Brain microvascular endothelial cell (primary cell): Measurements from ENCODE around the gene HOXA5.

Experiments
- DNase-seq: peaks from one replicate; pipeline ENCODE4 v3.0.0-alpha.2; 2020
- H3K27ac ChIP-seq: fragments of 250-450 bp; sonication (Bioruptor Pico); 2 replicates; pipeline ENCODE4 v1.5.1; 2020; ENCODE audit warnings: mild to moderate bottlenecking, moderate library complexity
- H3K27me3 ChIP-seq: fragments of 250-450 bp; sonication (Bioruptor Pico); replicated peaks from 2 replicates; pipeline ENCODE4 v1.5.1; 2020; ENCODE audit warnings: mild to moderate bottlenecking
- H3K36me3 ChIP-seq: fragments of 250-450 bp; sonication (Bioruptor Pico); replicated peaks from 2 replicates; pipeline ENCODE4 v1.5.1; 2020; ENCODE audit warnings: mild to moderate bottlenecking
- H3K4me3 ChIP-seq: 2 replicates; pipeline ENCODE4 v1.5.1; 2011; ENCODE audit warnings: low read depth, mild to moderate bottlenecking, control low read depth, low read length, moderate library complexity
- CTCF ChIP-seq: IDR thresholded peaks from 2 replicates; pipeline ENCODE4 v1.5.1; 2011; ENCODE audit warnings: low read depth, mild to moderate bottlenecking, moderate library complexity, low read length, control low read depth, inconsistent platforms; ENCODE audit errors: missing control alignments
- in situ Hi-C: cut with HindIII; loops from 2 replicates; pipeline ENCODE4 v1.10.0; 2017; ENCODE audit warnings: low sequenced_read_pairs, low pct_ligation_motif_present

HOXA5 gene

GRCh38 chr7:27182285-27182841 lies 38.9 kb upstream of the HOXA5 start:
- no peak for TF ChIP-seq CTCF
- H3K27me3 ChIP-seq, result peaks cover 90% of the 10 kb centered on the region
- H3K36me3 ChIP-seq, result no peaks in the 10 kb centered on the region
- no peak overlapping the region for H3K4me3 ChIP-seq
- in situ Hi-C loops, result no loop called here
- H3K27ac ChIP-seq, result no peak overlapping the region
- DNase-seq, result no peak

GRCh38 chr7:27181795-27182275 lies 38.4 kb upstream of the HOXA5 start:
- H3K27me3 ChIP-seq, result peaks cover 91% of the 10 kb centered on the region
- no peak for TF ChIP-seq CTCF
- in situ Hi-C loops, result no loop called here
- no peak for DNase-seq
- H3K4me3 ChIP-seq, result no peak overlapping the region
- H3K36me3 ChIP-seq, result no peaks in the 10 kb centered on the region
- no peak overlapping the region for H3K27ac ChIP-seq

- H3K27me3 ChIP-seq, result peaks cover 92% of the 10 kb centered on the region
- TF ChIP-seq CTCF, result no peak
- no peak for DNase-seq
- in situ Hi-C loops, result no loop called here
- H3K27ac ChIP-seq, result no peak overlapping the region
- no peak overlapping the region for H3K4me3 ChIP-seq
- H3K36me3 ChIP-seq, result no peaks in the 10 kb centered on the region
Observed at GRCh38 chr7:27180431-27181420, 37.2 kb upstream of the HOXA5 start.

- in situ Hi-C loops, result no loop called here
- no peak overlapping the region for H3K27ac ChIP-seq
- peak; percentile 87 for TF ChIP-seq CTCF
- H3K27me3 ChIP-seq, result peaks cover 92% of the 10 kb centered on the region
- no peaks in the 10 kb centered on the region for H3K36me3 ChIP-seq
- no peak for DNase-seq
- H3K4me3 ChIP-seq, result no peak overlapping the region
Observed at GRCh38 chr7:27179503-27180430, 36.3 kb upstream of the HOXA5 start.

- in situ Hi-C loops, result no loop called here
- Histone ChIP-seq H3K27ac (no peak overlapping the region), H3K36me3 (no peaks in the 10 kb centered on the region), H3K4me3 (no peak overlapping the region), H3K27me3 (peaks cover 92% of the 10 kb centered on the region)
- no peak for DNase-seq
- TF ChIP-seq CTCF, result no peak
Observed at GRCh38 chr7:27179030-27179429, 35.5 kb upstream of the HOXA5 start.
